ENCODE data around the gene OAS2. TPM values are rescaled to one million over a fixed set of nuclear protein-coding genes. Genes with fewer than 3 reads are reported as not detected.

Gene OAS2
- total and polyA plus RNA-seq, 2 of the 8 experiments (the other 6 are each of a cell fraction or from before 2014, with no cell fraction given) = 0.06 TPM; not detected in 1

DNA sequence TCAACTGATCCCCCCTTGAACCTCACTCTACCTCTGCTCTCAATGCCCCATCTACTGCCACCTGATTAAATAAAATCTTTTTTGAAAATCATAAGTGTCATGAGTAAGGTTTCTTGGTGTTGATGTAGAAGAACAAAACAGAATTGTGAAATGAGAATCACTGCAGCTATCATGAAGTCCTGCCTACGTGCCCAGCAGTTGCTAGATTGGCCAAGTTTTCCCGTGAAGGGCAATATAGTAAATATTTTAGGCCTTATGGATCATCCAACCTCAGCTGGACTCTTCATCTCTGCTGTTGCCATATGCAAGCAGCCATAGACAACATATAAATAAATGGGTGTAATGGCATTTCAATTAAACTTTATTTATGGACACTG, 45.2 kb upstream of the OAS2 start:
- Histone ChIP-seq H3K4me1 (replicated peaks in 1 of 4; ENCODE audit: control insufficient read depth in 3 of 4, insufficient read depth in 4 of 4, low read length in 3 of 4) (peaks cover 0 to 5% (median 0%) of the 10 kb centered on the region in 4 experiments; a peak in 2 of 7 replicates), H3K56ac (replicated peaks; ENCODE audit: insufficient read length, low read depth, low read length) (no peak overlapping the region), H3K4me2 (ENCODE audit: insufficient read depth in 1 of 2, low read depth in 2 of 2, low read length in 2 of 2) (no peak overlapping the region), H3K27me3 (replicated peaks in 1 of 4; ENCODE audit: control insufficient read depth in 3 of 4, extremely low read depth in 1 of 4, insufficient read depth in 3 of 4, low read length in 3 of 4) (peaks cover 0 to 5% (median 2%) of the 10 kb centered on the region in 4 experiments; a peak in 4 of 7 replicates), H3K79me1 (ENCODE audit: low read depth, low read length) (no peaks in the 10 kb centered on the region), H3K4me3 (ENCODE audit: extremely low read depth in 1 of 4, insufficient read depth in 2 of 4, low read depth in 3 of 4, low read length in 4 of 4) (no peak overlapping the region), H2BK5ac (ENCODE audit: low read depth, low read length) (no peak overlapping the region), H3K27ac (ENCODE audit: low read depth, low read length) (no peak overlapping the region), H3K23ac (ENCODE audit: insufficient read length) (no peak overlapping the region), H3K18ac (ENCODE audit: extremely low read depth, low read length) (no peak overlapping the region), H3K36me3 (ENCODE audit: control insufficient read depth in 2 of 4, insufficient read depth in 4 of 4, low read length in 3 of 4) (no peaks in the 10 kb centered on the region), H2AK5ac (ENCODE audit: low read depth, low read length) (no peak overlapping the region), H3K79me2 (ENCODE audit: control insufficient read depth in 1 of 2, insufficient read depth in 2 of 2, low read length in 2 of 2) (no peaks in the 10 kb centered on the region), H3K23me2 (ENCODE audit: low read depth, low read length) (no peaks in the 10 kb centered on the region), H2BK12ac (ENCODE audit: low read depth, low read length) (no peak overlapping the region), H4K91ac (replicated peaks; ENCODE audit: insufficient read length, low read length) (no peak overlapping the region), H3K4ac (replicated peaks; ENCODE audit: insufficient read length, low read depth, low read length) (no peak overlapping the region), H4K20me1 (replicated peaks in 1 of 2; ENCODE audit: control insufficient read depth in 1 of 2, insufficient read depth in 2 of 2, low read length in 2 of 2) (no peaks in the 10 kb centered on the region), H2BK120ac (replicated peaks; ENCODE audit: low read depth, low read length) (no peak overlapping the region), H2AFZ (ENCODE audit: low read length) (no peak overlapping the region), H3K14ac (ENCODE audit: insufficient read length) (no peak overlapping the region), H2BK20ac (ENCODE audit: low read length) (no peak overlapping the region), H3K9me3 (ENCODE audit: insufficient read depth in 2 of 2, low read depth in 1 of 2, low read length in 1 of 2) (no peaks in the 10 kb centered on the region), H3K9ac (replicated peaks in 1 of 4; ENCODE audit: extremely low read depth in 1 of 4, low read depth in 3 of 4, low read length in 3 of 4) (no peak overlapping the region), H4K5ac (ENCODE audit: insufficient read length, low read depth, low read length) (no peak overlapping the region), H2BK15ac (ENCODE audit: low read length) (no peak overlapping the region), H4K8ac (ENCODE audit: extremely low read depth, insufficient read depth, low read length) (no peak overlapping the region)
- no peak for FAIRE-seq
- CTCF ChIA-PET (ENCODE audit: partially characterized antibody) = interaction anchor here (1.0 to 1.8 kb wide), 2 partner anchors 16 to 144 kb away, joined by 3 to 5 read pairs; no protein-coding TSS in a partner anchor
- DNase-seq (ENCODE audit: low read depth in 1 of 2, low spot score in 2 of 2) = no peak
- POLR2A ChIA-PET (ENCODE audit: partially characterized antibody) = no interaction called here
- 94% methylated on average over 2 of the region's 2 CpGs; no CpG with 5 or more reads in 1 of the 2 experiments for WGBS, 2 experiments (ENCODE audit: extremely low coverage in 1 of 2, insufficient coverage in 1 of 2, insufficient read length in 1 of 2, insufficient replicate concordance in 2 of 2, low coverage in 1 of 2, low lambda C conversion rate in 2 of 2, missing lambda C conversion rate in 1 of 2)
- TF ChIP-seq SP1 (IDR thresholded peaks at IDR 0.05; ENCODE audit: low read depth, low read length) (no peak), SRF (IDR thresholded peaks at IDR 0.05; ENCODE audit: low read depth, low read length) (no peak), RFX5 (IDR thresholded peaks at IDR 0.05; ENCODE audit: borderline replicate concordance, low read depth, low read length) (no peak), TBP (IDR thresholded peaks at IDR 0.05; ENCODE audit: low read depth, low read length) (no peak), CREB1 (IDR thresholded peaks at IDR 0.05) (no peak), BACH1 (IDR thresholded peaks at IDR 0.05; ENCODE audit: low read length) (no peak), RNF2 (IDR thresholded peaks at IDR 0.05; ENCODE audit: borderline replicate concordance, low read depth, low read length, missing control alignments, poor library complexity, severe bottlenecking) (no peak)
